ENCODE data around the gene ZNF831. TPM values are rescaled to one million over a fixed set of nuclear protein-coding genes. Genes with fewer than 3 reads are reported as not detected.

ZNF831 gene
- total RNA-seq, 2 experiments from 2014 or later, result 7.9 to 10.2 TPM

GRCh38 chr20:59182401-59183044 lies 18.9 kb downstream of the ZNF831 start:
- Mint-ChIP-seq H3K27ac (peak overlapping the region; percentile 70), H3K9me3 (ENCODE audit: low read depth) (no peaks in the 10 kb centered on the region), H3K27me3 (no peaks in the 10 kb centered on the region), H3K4me1 (peaks cover 49% of the 10 kb centered on the region), H3K36me3 (peaks cover 45% of the 10 kb centered on the region), H3K4me3 (no peak overlapping the region)
- CTCF ChIA-PET, result interaction anchor here (0.9 to 1.2 kb wide), 5 partner anchors 12 to 97 kb away, joined by 3 to 6 read pairs (median 4); no protein-coding TSS in a partner anchor
- ATAC-seq, result no peak
- peak; percentile 40 for DNase-seq

GRCh38 chr20:59183751-59184150 lies 20.1 kb downstream of the ZNF831 start:
- Mint-ChIP-seq H3K9me3 (ENCODE audit: low read depth) (no peaks in the 10 kb centered on the region), H3K27me3 (no peaks in the 10 kb centered on the region), H3K4me3 (no peak overlapping the region), H3K27ac (no peak overlapping the region), H3K4me1 (peaks cover 36% of the 10 kb centered on the region), H3K36me3 (peaks cover 37% of the 10 kb centered on the region)
- CTCF ChIA-PET, result no interaction called here
- ATAC-seq, result no peak
- no peak for DNase-seq

- Mint-ChIP-seq H3K4me1 (peaks cover 31% of the 10 kb centered on the region), H3K27me3 (no peaks in the 10 kb centered on the region), H3K4me3 (no peak overlapping the region), H3K36me3 (peaks cover 31% of the 10 kb centered on the region), H3K9me3 (ENCODE audit: low read depth) (no peaks in the 10 kb centered on the region), H3K27ac (no peak overlapping the region)
- ATAC-seq, result no peak
- CTCF ChIA-PET, result interaction anchor here (2.3 to 3.1 kb wide), 2 partner anchors 22 to 97 kb away, joined by 6 to 9 read pairs; no protein-coding TSS in a partner anchor
- DNase-seq, result peak; percentile 38
These were observed 21.3 kb downstream of the ZNF831 start for GRCh38 chr20:59184880-59185447.

GRCh38 chr20:59185809-59186208 lies 22.2 kb downstream of the ZNF831 start:
- DNase-seq, result peak; percentile 23
- H3K27ac Mint-ChIP-seq, result no peak overlapping the region
- ATAC-seq, result no peak
- H3K4me3 Mint-ChIP-seq, result no peak overlapping the region
- CTCF ChIA-PET, result interaction anchor here (2.3 to 3.1 kb wide), 2 partner anchors 22 to 98 kb away, joined by 6 to 9 read pairs; no protein-coding TSS in a partner anchor
- no peaks in the 10 kb centered on the region for H3K27me3 Mint-ChIP-seq
- peaks cover 31% of the 10 kb centered on the region for H3K4me1 Mint-ChIP-seq
- H3K9me3 Mint-ChIP-seq (ENCODE audit: low read depth), result no peaks in the 10 kb centered on the region
- H3K36me3 Mint-ChIP-seq, result peaks cover 28% of the 10 kb centered on the region

GRCh38 chr20:59190466-59190865 lies 26.8 kb downstream of the ZNF831 start:
- CTCF ChIA-PET, result no interaction called here
- Mint-ChIP-seq H3K27me3 (no peaks in the 10 kb centered on the region), H3K36me3 (peaks cover 3% of the 10 kb centered on the region), H3K27ac (no peak overlapping the region), H3K4me3 (no peak overlapping the region), H3K4me1 (no peaks in the 10 kb centered on the region), H3K9me3 (ENCODE audit: low read depth) (no peaks in the 10 kb centered on the region)
- ATAC-seq (no peak), DNase-seq (peak; percentile 36)

GRCh38 chr20:59191036-59191755 lies 27.6 kb downstream of the ZNF831 start:
- no peaks in the 10 kb centered on the region for H3K27me3 Mint-ChIP-seq
- no peak overlapping the region for H3K27ac Mint-ChIP-seq
- no peak for ATAC-seq
- peaks cover 3% of the 10 kb centered on the region for H3K36me3 Mint-ChIP-seq
- H3K4me3 Mint-ChIP-seq, result no peak overlapping the region
- H3K4me1 Mint-ChIP-seq, result no peaks in the 10 kb centered on the region
- no peaks in the 10 kb centered on the region for H3K9me3 Mint-ChIP-seq (ENCODE audit: low read depth)
- CTCF ChIA-PET, result no interaction called here
- peak; percentile 34 for DNase-seq

- peaks cover 4% of the 10 kb centered on the region for H3K36me3 Mint-ChIP-seq
- CTCF ChIA-PET, result no interaction called here
- no peak for ATAC-seq
These were observed 28.3 kb downstream of the ZNF831 start for GRCh38 chr20:59191756-59192532.

GRCh38 chr20:59192533-59192896 lies 28.9 kb downstream of the ZNF831 start:
- Mint-ChIP-seq H3K27ac (no peak overlapping the region), H3K27me3 (no peaks in the 10 kb centered on the region), H3K9me3 (ENCODE audit: low read depth) (no peaks in the 10 kb centered on the region), H3K4me1 (no peaks in the 10 kb centered on the region), H3K4me3 (no peak overlapping the region), H3K36me3 (peaks cover 2% of the 10 kb centered on the region)
- CTCF ChIA-PET, result no interaction called here
- peak; percentile 11 for DNase-seq
- ATAC-seq, result no peak

More at GRCh38 chr20:59191756-59192532, 28.3 kb downstream of the ZNF831 start:
- no peak overlapping the region for H3K27ac Mint-ChIP-seq
- no peaks in the 10 kb centered on the region for H3K9me3 Mint-ChIP-seq (ENCODE audit: low read depth)
- H3K4me1 Mint-ChIP-seq, result no peaks in the 10 kb centered on the region
- no peaks in the 10 kb centered on the region for H3K27me3 Mint-ChIP-seq
- DNase-seq, result peak; percentile 30
- H3K4me3 Mint-ChIP-seq, result no peak overlapping the region

GRCh38 chr20:59193325-59193724 lies 29.7 kb downstream of the ZNF831 start:
- H3K27me3 Mint-ChIP-seq, result no peaks in the 10 kb centered on the region
- peaks cover 2% of the 10 kb centered on the region for H3K36me3 Mint-ChIP-seq
- no peak overlapping the region for H3K4me3 Mint-ChIP-seq
- CTCF ChIA-PET, result no interaction called here
- H3K9me3 Mint-ChIP-seq (ENCODE audit: low read depth), result no peaks in the 10 kb centered on the region
- DNase-seq, result peak; percentile 22
- no peaks in the 10 kb centered on the region for H3K4me1 Mint-ChIP-seq
- ATAC-seq, result no peak
- H3K27ac Mint-ChIP-seq, result no peak overlapping the region

- Mint-ChIP-seq H3K36me3 (peaks cover 10% of the 10 kb centered on the region), H3K27me3 (no peaks in the 10 kb centered on the region), H3K27ac (no peak overlapping the region), H3K9me3 (ENCODE audit: low read depth) (peaks cover under 1% of the 10 kb centered on the region), H3K4me1 (no peaks in the 10 kb centered on the region), H3K4me3 (no peak overlapping the region)
- CTCF ChIA-PET, result interaction anchor here (2.2 kb wide), 1 partner anchor 13 kb away, joined by 7 read pairs; no protein-coding TSS in a partner anchor
- no peak for ATAC-seq
- no peak for DNase-seq
These were observed 30.7 kb downstream of the ZNF831 start for GRCh38 chr20:59194023-59194935.

GRCh38 chr20:59195316-59195993 lies 31.8 kb downstream of the ZNF831 start:
- Mint-ChIP-seq H3K4me3 (no peak overlapping the region), H3K27me3 (no peaks in the 10 kb centered on the region), H3K9me3 (ENCODE audit: low read depth) (peaks cover 2% of the 10 kb centered on the region), H3K27ac (no peak overlapping the region), H3K36me3 (peaks cover 17% of the 10 kb centered on the region), H3K4me1 (no peaks in the 10 kb centered on the region)
- no peak for ATAC-seq
- no peak for DNase-seq
- CTCF ChIA-PET, result interaction anchor here (2.2 kb wide), 1 partner anchor 12 kb away, joined by 7 read pairs; no protein-coding TSS in a partner anchor

Measured in activated CD8-positive, alpha-beta memory T cell treated with anti-CD3 and anti-CD28 coated beads, Interleukin-2, amount 10 ng/mL, durations not matched to agents 7 days and 5 days (primary cell).